ENCODE data around the gene SLC35B1. TPM values are rescaled to one million over a fixed set of nuclear protein-coding genes. Genes with fewer than 3 reads are reported as not detected.

The SLC35B1 gene
- total RNA-seq, 3 donors from 2014 or later = 31.7 to 60.3 (median 41.5) TPM

- H3K36me3 ChIP-seq (ENCODE audit: low read depth) = no peaks in the 10 kb centered on the region
- intact Hi-C loops (cut with DNase I, micrococcal nuclease) = no loop called here
- no peak for TF ChIP-seq CTCF (IDR thresholded peaks at IDR 0.05)
- ATAC-seq (peak; percentile 92), DNase-seq (peak; percentile 78 to 94 (median 80))
- H3K4me3 ChIP-seq = no peak overlapping the region
- peaks cover 39% of the 10 kb centered on the region for H3K4me1 ChIP-seq (ENCODE audit: low read depth)
- no peaks in the 10 kb centered on the region for H3K9me3 ChIP-seq
These were observed 32.0 kb upstream of the SLC35B1 start for GRCh38 chr17:49739641-49740271.

GRCh38 chr17:49738456-49739163, 30.8 kb upstream of the SLC35B1 start:
- H3K36me3 ChIP-seq (ENCODE audit: low read depth) = no peaks in the 10 kb centered on the region
- DNase-seq (no peak), ATAC-seq (no peak)
- H3K4me1 ChIP-seq (ENCODE audit: low read depth) = peaks cover 37% of the 10 kb centered on the region
- intact Hi-C loops (cut with DNase I, micrococcal nuclease) = no loop called here
- H3K9me3 ChIP-seq = no peaks in the 10 kb centered on the region
- no peak for TF ChIP-seq CTCF (IDR thresholded peaks at IDR 0.05)
- no peak overlapping the region for H3K4me3 ChIP-seq

- no peak for TF ChIP-seq CTCF (IDR thresholded peaks at IDR 0.05)
- Histone ChIP-seq H3K9me3 (no peaks in the 10 kb centered on the region), H3K4me1 (ENCODE audit: low read depth) (peaks cover 10% of the 10 kb centered on the region), H3K4me3 (no peak overlapping the region), H3K36me3 (ENCODE audit: low read depth) (no peaks in the 10 kb centered on the region)
- intact Hi-C loops (cut with DNase I, micrococcal nuclease) = no loop called here
- ATAC-seq = no peak
- DNase-seq = no peak
These were observed 27.0 kb upstream of the SLC35B1 start for GRCh38 chr17:49734515-49735490.

GRCh38 chr17:49731435-49731831, 23.7 kb upstream of the SLC35B1 start:
- H3K9me3 ChIP-seq = no peaks in the 10 kb centered on the region
- H3K4me3 ChIP-seq = no peak overlapping the region
- no peaks in the 10 kb centered on the region for H3K36me3 ChIP-seq (ENCODE audit: low read depth)
- DNase-seq (no peak), ATAC-seq (no peak)
- no peak for TF ChIP-seq CTCF (IDR thresholded peaks at IDR 0.05)
- intact Hi-C loops (cut with DNase I, micrococcal nuclease) = no loop called here
- H3K4me1 ChIP-seq (ENCODE audit: low read depth) = peaks cover 3% of the 10 kb centered on the region

- ATAC-seq (no peak), DNase-seq (no peak)
- H3K9me3 ChIP-seq = no peaks in the 10 kb centered on the region
- no peak overlapping the region for H3K4me3 ChIP-seq
- TF ChIP-seq CTCF (IDR thresholded peaks at IDR 0.05) = no peak
- H3K4me1 ChIP-seq (ENCODE audit: low read depth) = peaks cover 3% of the 10 kb centered on the region
- intact Hi-C loops (cut with DNase I, micrococcal nuclease) = no loop called here
- H3K36me3 ChIP-seq (ENCODE audit: low read depth) = no peaks in the 10 kb centered on the region
These were observed 23.1 kb upstream of the SLC35B1 start for GRCh38 chr17:49730785-49731434.

All from mucosa of descending colon (tissue), 3 donors.